Breast epithelium (tissue), 3 donors: ENCODE results near the gene MDFIC2.

Source experiments
- POLR2A ChIP-seq: fragments of 450-650 bp; IDR thresholded peaks from one replicate; pipeline ENCODE4 v1.6.1; 2016; ENCODE audit warnings: antibody characterized with exemption, mild to moderate bottlenecking, moderate library complexity
- POLR2AphosphoS5 ChIP-seq, 3 donors: sonication (generic); formaldehyde crosslinking; IDR thresholded peaks; one replicate each; pipeline ENCODE4 v1.6.1; 2017; ENCODE audit warnings: antibody characterized with exemption in 3 of 3
- TF ChIP-seq, protein P1 (sequence below), 3 donors: fragments of 450-650 bp; IDR thresholded peaks; one replicate each; pipeline ENCODE4 v1.5.1; 2016 to 2017; ENCODE audit warnings: antibody characterized with exemption in 3 of 3, mild to moderate bottlenecking in 3 of 3, moderate library complexity in 3 of 3

DNA sequence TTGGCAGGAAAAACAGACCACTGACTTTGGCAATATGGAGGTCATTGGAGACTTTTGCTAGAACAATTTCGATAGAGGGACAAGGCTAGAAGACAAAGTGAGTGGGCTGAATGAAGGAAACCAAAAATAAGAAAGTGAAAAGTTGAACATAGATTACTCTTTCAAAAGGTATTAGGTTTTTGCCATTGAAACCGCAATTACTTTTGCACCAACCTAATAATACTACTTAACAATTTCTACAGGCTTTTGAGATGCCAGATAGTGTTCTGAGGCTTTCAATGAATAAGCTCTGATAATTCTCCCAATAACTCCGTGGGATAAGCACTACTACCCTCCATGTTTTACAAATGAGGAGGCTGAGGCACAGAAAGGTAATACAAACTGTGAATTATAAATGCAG is 85.0 kb downstream of the MDFIC2 start:
- TF ChIP-seq, protein P1, sequence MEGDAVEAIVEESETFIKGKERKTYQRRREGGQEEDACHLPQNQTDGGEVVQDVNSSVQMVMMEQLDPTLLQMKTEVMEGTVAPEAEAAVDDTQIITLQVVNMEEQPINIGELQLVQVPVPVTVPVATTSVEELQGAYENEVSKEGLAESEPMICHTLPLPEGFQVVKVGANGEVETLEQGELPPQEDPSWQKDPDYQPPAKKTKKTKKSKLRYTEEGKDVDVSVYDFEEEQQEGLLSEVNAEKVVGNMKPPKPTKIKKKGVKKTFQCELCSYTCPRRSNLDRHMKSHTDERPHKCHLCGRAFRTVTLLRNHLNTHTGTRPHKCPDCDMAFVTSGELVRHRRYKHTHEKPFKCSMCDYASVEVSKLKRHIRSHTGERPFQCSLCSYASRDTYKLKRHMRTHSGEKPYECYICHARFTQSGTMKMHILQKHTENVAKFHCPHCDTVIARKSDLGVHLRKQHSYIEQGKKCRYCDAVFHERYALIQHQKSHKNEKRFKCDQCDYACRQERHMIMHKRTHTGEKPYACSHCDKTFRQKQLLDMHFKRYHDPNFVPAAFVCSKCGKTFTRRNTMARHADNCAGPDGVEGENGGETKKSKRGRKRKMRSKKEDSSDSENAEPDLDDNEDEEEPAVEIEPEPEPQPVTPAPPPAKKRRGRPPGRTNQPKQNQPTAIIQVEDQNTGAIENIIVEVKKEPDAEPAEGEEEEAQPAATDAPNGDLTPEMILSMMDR (IDR thresholded peaks at IDR 0.05) = no peak
- no peak for TF ChIP-seq POLR2AphosphoS5 (IDR thresholded peaks at IDR 0.05)
- TF ChIP-seq POLR2A = no peak
